GM12872 (cell line): ENCODE measurements around the gene PAFAH1B1.

Experiments
- CTCF ChIP-seq: IDR thresholded peaks from 3 replicates; pipeline ENCODE4 v1.5.1; 2011; ENCODE audit warnings: low read depth, mild to moderate bottlenecking, low read length, moderate library complexity; ENCODE audit not compliant: insufficient read depth

The PAFAH1B1 gene

GRCh38 chr17:2672026-2672425, 78.6 kb downstream of the PAFAH1B1 start:
- no peak for TF ChIP-seq CTCF

GRCh38 chr17:2680961-2681360, 87.5 kb downstream of the PAFAH1B1 start:
- TF ChIP-seq CTCF: no peak

DNA sequence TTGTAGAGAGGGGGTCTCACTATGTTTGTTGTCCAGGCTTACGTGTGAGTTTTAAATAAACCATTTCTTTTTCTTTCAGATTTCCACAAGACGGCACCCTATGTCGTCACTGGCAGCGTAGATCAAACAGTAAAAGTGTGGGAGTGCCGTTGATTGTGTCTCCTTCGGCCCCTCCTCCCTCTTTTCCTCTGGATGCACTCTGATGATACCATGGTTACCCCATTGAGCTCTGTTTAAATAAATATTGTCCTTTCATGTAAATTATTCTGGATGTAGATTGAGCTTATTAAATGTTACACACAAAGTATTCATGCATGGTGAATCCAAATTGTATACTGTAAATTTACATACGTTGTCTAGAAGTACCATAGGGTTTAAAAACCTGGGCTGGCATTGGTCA, 88.2 kb downstream of the PAFAH1B1 start:
- no peak for TF ChIP-seq CTCF

DNA sequence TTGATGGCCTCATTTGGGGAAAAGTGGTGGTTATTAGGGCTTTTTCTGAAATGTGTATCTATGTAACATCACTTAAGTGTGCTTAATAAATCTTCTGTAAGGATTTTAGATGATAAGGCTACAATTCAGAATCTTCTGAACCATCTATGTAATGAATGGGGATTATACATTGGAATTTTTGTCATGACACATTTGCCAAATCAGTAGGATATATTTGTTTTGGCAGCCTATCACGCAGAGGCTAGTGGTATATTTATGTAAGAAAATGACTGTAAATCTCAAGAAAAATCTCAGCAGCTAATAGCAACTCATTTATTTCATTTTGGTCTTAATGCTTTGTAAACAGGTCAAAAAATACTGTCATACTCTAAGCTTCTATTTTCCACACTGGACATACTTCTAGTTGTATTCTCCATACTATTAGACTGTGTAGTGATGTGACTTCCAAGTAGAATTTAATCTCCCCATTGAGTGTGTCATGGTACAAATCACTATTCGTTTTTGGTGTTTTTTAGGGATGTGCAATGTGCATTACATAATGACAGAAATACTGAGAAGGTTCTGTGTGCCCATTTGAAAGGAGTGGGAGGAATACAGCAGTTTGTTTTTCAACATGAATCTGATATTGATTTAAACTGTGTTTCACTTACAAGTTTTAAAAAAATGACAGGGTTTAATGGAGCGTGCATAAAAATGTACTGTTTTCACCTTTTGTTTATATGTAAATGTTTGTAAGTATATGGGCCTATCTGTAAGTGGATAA, 88.9 kb downstream of the PAFAH1B1 start:
- TF ChIP-seq CTCF: no peak

DNA sequence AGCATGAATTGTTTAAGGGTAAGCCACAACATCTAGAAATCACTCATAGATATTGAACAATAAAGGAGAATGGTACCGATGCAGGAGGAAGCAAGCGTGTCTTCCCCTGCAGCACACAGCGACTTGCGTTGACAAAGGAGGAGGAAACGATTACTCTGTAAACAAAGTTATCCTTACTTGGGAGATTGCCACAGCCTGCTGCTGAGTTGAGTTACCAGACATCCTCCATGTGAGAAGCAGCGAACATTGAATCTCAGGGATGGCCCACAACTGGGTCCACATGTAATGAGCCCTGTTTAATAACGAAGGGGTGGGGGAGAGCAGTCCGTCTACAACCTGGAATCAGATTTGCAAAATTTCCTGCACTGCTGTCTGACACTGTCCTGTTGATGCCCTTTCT, 90.5 kb downstream of the PAFAH1B1 start:
- TF ChIP-seq CTCF: no peak

GRCh38 chr17:2684549-2684948, 91.1 kb downstream of the PAFAH1B1 start:
- no peak for TF ChIP-seq CTCF

- TF ChIP-seq CTCF: no peak
These were observed 92.2 kb downstream of the PAFAH1B1 start for GRCh38 chr17:2685696-2686095.
